ENCODE results near the gene RABAC1. TPM values are rescaled to one million over a fixed set of nuclear protein-coding genes. Genes with fewer than 3 reads are reported as not detected.

RABAC1 gene
- total RNA-seq, 1 experiment from 2014 or later = 94.0 TPM

DNA sequence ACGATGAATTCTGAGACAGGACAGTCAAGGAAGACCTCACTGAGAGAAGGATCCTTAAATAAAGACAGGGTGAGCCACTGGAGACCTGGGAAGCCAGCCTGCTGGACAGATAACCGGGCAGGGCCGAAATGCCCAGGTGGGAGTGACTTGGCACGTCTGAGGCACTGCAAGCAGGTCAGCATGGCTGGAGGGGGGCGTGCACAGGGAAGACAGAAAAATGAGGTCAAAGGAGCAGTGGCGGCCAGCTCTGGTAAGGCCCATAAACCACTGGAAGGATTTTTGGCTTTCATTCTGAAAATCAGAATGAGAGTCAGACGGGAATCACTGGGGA lies 40.7 kb upstream of the RABAC1 start:
- peaks cover 5% of the 10 kb centered on the region; the same call in 1 of the 2 replicates for H3K4me1 ChIP-seq (ENCODE audit: insufficient read depth, low read length)
- Mint-ChIP-seq H3K9me3 (peaks cover 0 to 2% of the 10 kb centered on the region in 2 experiments; a peak in 4 of 5 replicates), H3K27ac (no peak overlapping the region), H3K27me3 (ENCODE audit: low read depth) (peaks cover 74% of the 10 kb centered on the region), H3K36me3 (ENCODE audit: insufficient read depth in 1 of 3, low read depth in 3 of 3) (peaks cover 21 to 33% (median 22%) of the 10 kb centered on the region in 3 experiments), H3K4me1 (peaks cover 29 to 45% of the 10 kb centered on the region in 2 experiments), H3K4me3 (peak overlapping the region in 1 of 2 experiments; percentile 72; a peak in 4 of 5 replicates)
- H3K23ac ChIP-seq (ENCODE audit: insufficient read length, low read depth, low read length) = no peak overlapping the region
- TF ChIP-seq, protein P1, sequence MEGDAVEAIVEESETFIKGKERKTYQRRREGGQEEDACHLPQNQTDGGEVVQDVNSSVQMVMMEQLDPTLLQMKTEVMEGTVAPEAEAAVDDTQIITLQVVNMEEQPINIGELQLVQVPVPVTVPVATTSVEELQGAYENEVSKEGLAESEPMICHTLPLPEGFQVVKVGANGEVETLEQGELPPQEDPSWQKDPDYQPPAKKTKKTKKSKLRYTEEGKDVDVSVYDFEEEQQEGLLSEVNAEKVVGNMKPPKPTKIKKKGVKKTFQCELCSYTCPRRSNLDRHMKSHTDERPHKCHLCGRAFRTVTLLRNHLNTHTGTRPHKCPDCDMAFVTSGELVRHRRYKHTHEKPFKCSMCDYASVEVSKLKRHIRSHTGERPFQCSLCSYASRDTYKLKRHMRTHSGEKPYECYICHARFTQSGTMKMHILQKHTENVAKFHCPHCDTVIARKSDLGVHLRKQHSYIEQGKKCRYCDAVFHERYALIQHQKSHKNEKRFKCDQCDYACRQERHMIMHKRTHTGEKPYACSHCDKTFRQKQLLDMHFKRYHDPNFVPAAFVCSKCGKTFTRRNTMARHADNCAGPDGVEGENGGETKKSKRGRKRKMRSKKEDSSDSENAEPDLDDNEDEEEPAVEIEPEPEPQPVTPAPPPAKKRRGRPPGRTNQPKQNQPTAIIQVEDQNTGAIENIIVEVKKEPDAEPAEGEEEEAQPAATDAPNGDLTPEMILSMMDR (conservative IDR thresholded peaks at IDR 0.05) = no peak
- H3K79me2 ChIP-seq (ENCODE audit: insufficient read depth, low read length) = no peaks in the 10 kb centered on the region
- no peak overlapping the region for H2BK20ac ChIP-seq (ENCODE audit: low read depth, low read length, poor library complexity, severe bottlenecking)
- H3K4ac ChIP-seq (ENCODE audit: low read depth, low read length) = no peak overlapping the region
- H4K5ac ChIP-seq (ENCODE audit: insufficient read length, low read depth, low read length) = no peak overlapping the region
- no peak overlapping the region for H2BK120ac ChIP-seq (ENCODE audit: low read depth, low read length, poor library complexity, severe bottlenecking)
- no peak overlapping the region; the same call in 1 of the 2 replicates for H3K14ac ChIP-seq (ENCODE audit: insufficient read depth, low read length)
- no peak overlapping the region for H3K9ac ChIP-seq (ENCODE audit: extremely low read depth, insufficient read length, low read length)
- WGBS (ENCODE audit: extremely low coverage, insufficient read length, low lambda C conversion rate) = no CpG with 5 or more reads among the region's 7 CpGs
- H3T11ph ChIP-seq (ENCODE audit: low read length) = no peak overlapping the region
- H3K79me1 ChIP-seq (ENCODE audit: insufficient read depth, low read depth, low read length, poor library complexity, severe bottlenecking) = no peaks in the 10 kb centered on the region
- no peak overlapping the region for H4K91ac ChIP-seq (ENCODE audit: insufficient read length, low read depth, low read length)
- peaks cover 4% of the 10 kb centered on the region for H3K23me2 ChIP-seq (ENCODE audit: insufficient read length, low read depth, low read length, poor library complexity, severe bottlenecking)
- H3K4me2 ChIP-seq (ENCODE audit: insufficient read depth, insufficient read length, low read length) = no peak overlapping the region
- H2BK12ac ChIP-seq (ENCODE audit: insufficient read length, low read depth, low read length) = no peak overlapping the region
- peaks cover 25% of the 10 kb centered on the region for H3K27me3 ChIP-seq (ENCODE audit: insufficient read depth, low read length)
- H2AFZ ChIP-seq (ENCODE audit: low read length) = no peak overlapping the region
- no peak overlapping the region for H2BK5ac ChIP-seq (ENCODE audit: insufficient read length, low read length)
- H3K18ac ChIP-seq (ENCODE audit: insufficient read length, low read depth, low read length) = no peak overlapping the region
- no peak overlapping the region for H4K8ac ChIP-seq (replicated peaks; ENCODE audit: insufficient read length, low read depth, low read length)
- H2BK15ac ChIP-seq (ENCODE audit: low read depth, low read length) = no peak overlapping the region
- no peak for DNase-seq
- H3K9me3 ChIP-seq (ENCODE audit: control insufficient read depth, low read depth, low read length) = no peaks in the 10 kb centered on the region
- no peak overlapping the region for H3K27ac ChIP-seq (ENCODE audit: insufficient read length, low read depth, low read length)
- H3K56ac ChIP-seq (ENCODE audit: insufficient read length, low read depth, low read length) = no peak overlapping the region
- peaks cover 2% of the 10 kb centered on the region for H4K20me1 ChIP-seq (ENCODE audit: control insufficient read depth, insufficient read depth, insufficient read length)
- no peak overlapping the region for H2AK5ac ChIP-seq (ENCODE audit: insufficient read length, low read length)
